ENCODE measurements around the gene PDE6D. TPM values are rescaled to one million over a fixed set of nuclear protein-coding genes. Genes with fewer than 3 reads are reported as not detected.

Gene PDE6D
- total RNA-seq, 2 experiments from 2014 or later = 5.9 to 7.0 TPM

DNA sequence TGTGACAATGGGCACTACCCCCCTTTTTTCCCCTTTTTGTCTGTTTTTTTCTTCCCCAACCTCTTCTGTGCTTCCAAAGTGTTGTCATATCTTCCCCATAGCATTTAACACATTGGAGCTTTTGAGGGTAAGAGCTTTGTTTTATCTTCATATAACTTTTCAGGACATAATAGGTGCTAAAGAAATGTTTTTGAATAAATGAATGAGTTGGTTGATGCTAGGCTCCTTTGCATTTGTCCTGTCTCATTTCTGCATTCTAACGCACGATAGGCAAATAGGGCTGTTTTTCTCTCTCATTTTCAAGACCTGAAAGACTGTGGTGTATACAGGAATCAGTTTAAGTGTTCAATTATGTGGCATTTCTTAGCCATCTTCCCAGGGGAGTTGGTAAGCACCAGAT is 4.3 kb upstream of the PDE6D start:
- Histone ChIP-seq H3K9me3 (ENCODE audit: control insufficient read depth in 1 of 2, insufficient read depth in 1 of 2, low read length in 2 of 2) (no peaks in the 10 kb centered on the region), H3K4me3 (ENCODE audit: low read length) (no peak overlapping the region), H3K27me3 (ENCODE audit: control insufficient read depth in 1 of 2, insufficient read depth in 2 of 2, low read length in 2 of 2) (no peaks in the 10 kb centered on the region), H3K36me3 (ENCODE audit: insufficient read depth, low read length) (peaks cover 20% of the 10 kb centered on the region), H3K27ac (ENCODE audit: low read depth in 1 of 2, low read length in 2 of 2) (no peak overlapping the region), H3K4me1 (ENCODE audit: insufficient read depth, low read length) (peaks cover 42% of the 10 kb centered on the region)
- peak overlapping the region; percentile 90 for H3K4me3 Mint-ChIP-seq
- no peak for DNase-seq
- TF ChIP-seq, protein P1, sequence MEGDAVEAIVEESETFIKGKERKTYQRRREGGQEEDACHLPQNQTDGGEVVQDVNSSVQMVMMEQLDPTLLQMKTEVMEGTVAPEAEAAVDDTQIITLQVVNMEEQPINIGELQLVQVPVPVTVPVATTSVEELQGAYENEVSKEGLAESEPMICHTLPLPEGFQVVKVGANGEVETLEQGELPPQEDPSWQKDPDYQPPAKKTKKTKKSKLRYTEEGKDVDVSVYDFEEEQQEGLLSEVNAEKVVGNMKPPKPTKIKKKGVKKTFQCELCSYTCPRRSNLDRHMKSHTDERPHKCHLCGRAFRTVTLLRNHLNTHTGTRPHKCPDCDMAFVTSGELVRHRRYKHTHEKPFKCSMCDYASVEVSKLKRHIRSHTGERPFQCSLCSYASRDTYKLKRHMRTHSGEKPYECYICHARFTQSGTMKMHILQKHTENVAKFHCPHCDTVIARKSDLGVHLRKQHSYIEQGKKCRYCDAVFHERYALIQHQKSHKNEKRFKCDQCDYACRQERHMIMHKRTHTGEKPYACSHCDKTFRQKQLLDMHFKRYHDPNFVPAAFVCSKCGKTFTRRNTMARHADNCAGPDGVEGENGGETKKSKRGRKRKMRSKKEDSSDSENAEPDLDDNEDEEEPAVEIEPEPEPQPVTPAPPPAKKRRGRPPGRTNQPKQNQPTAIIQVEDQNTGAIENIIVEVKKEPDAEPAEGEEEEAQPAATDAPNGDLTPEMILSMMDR (IDR thresholded peaks at IDR 0.05) = no peak
- intact Hi-C loops (cut with DNase I, micrococcal nuclease) = loop anchor here in 1 of 2 experiments (2.0 to 10.0 kb wide), 4 partner anchors 123 to 1861 kb away; partner anchors contain the start of genes FBXO36, NCL and TRIP12
- peaks cover 37% of the 10 kb centered on the region for H3K36me3 Mint-ChIP-seq (ENCODE audit: low read depth)
- H3K4me1 Mint-ChIP-seq (ENCODE audit: low read depth) = peaks cover 75% of the 10 kb centered on the region
- ChIA-PET CTCF (interaction anchor here (1.4 to 2.2 kb wide), 4 partner anchors 79 to 321 kb away, joined by 3 to 9 read pairs (median 5); partner anchors contain the start of gene NCL), POLR2A (interaction anchor here (0.6 to 1.7 kb wide), 6 partner anchors 12 to 321 kb away, joined by 3 to 7 read pairs (median 4); partner anchors contain the start of genes NCL and PTMA)
- no peaks in the 10 kb centered on the region for H3K9me3 Mint-ChIP-seq
- H3K27ac Mint-ChIP-seq = peak overlapping the region; percentile 82
- ATAC-seq (ENCODE audit: poor library complexity) = no peak
- no peaks in the 10 kb centered on the region for H3K27me3 Mint-ChIP-seq

DNA sequence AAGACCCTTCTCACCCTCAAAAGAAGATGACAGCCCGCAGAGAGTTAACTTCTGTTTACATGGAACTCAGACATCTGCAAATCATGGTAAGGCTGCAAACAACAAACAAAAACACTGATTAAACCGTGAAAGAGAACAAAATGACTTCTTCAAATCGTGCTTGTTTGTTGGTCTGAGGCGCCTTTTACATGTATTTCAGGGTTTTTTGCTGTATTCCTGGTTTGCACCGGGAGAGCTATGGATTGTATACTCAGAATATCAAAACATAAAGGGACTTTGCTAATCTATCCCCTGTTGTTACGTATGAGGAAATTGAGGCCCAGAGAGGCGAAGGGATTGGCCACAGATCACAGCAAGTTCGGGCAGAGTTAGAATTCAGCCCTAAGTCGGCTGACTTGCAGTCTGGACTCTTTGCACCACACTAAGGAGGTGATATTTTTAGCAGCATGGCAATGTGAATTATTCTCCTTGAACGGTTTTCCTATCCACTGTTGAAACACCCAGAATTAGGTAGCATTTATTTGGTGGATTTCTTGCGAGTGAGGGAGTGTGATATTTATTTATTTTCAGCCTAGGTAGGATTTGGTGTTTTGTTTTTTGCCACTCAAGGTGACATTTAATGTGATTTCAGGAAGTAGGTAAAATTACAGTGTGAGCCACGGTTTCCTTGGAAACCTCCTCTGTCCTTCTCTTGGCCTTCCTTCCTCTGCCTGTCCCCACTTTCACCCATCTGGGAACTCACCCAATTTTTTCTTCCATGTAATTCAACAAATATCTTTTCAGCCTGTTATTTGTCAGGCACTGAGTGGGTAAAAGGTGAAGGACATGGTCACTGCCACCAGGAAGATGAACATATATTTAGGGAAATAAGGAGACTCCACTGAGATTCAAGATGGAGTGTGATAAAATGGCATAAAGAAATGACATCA is 980 bp upstream of the PDE6D start:
- Mint-ChIP-seq H3K9me3 (no peaks in the 10 kb centered on the region), H3K4me3 (peak overlapping the region; percentile 94), H3K36me3 (ENCODE audit: low read depth) (peaks cover 20% of the 10 kb centered on the region), H3K4me1 (ENCODE audit: low read depth) (peaks cover 80% of the 10 kb centered on the region), H3K27me3 (no peaks in the 10 kb centered on the region), H3K27ac (peak overlapping the region; percentile 94)
- Histone ChIP-seq H3K4me1 (ENCODE audit: insufficient read depth, low read length) (peaks cover 42% of the 10 kb centered on the region), H3K36me3 (ENCODE audit: insufficient read depth, low read length) (no peaks in the 10 kb centered on the region), H3K9me3 (ENCODE audit: control insufficient read depth in 1 of 2, insufficient read depth in 1 of 2, low read length in 2 of 2) (no peaks in the 10 kb centered on the region), H3K27ac (ENCODE audit: low read depth in 1 of 2, low read length in 2 of 2) (peak overlapping the region; percentile 71 to 78), H3K4me3 (ENCODE audit: low read length) (peak overlapping the region; percentile 90), H3K27me3 (ENCODE audit: control insufficient read depth in 1 of 2, insufficient read depth in 2 of 2, low read length in 2 of 2) (no peaks in the 10 kb centered on the region)
- DNase-seq (peak in 5 of 14 experiments; percentile 5 to 65 (median 49)), ATAC-seq (ENCODE audit: poor library complexity) (no peak)
- ChIA-PET CTCF (no interaction called here), POLR2A (interaction anchor here (0.8 to 2.1 kb wide), 4 partner anchors 165 to 1486 kb away, joined by 3 to 10 read pairs (median 6); partner anchors contain the start of genes EIF4E2, NCL and TIGD1)
- intact Hi-C loops (cut with DNase I, micrococcal nuclease) = loop anchor here (2.0 to 10.0 kb wide), 9 partner anchors 120 to 1857 kb away; partner anchors contain the start of genes ATG16L1 (in 1 of the 2), DIS3L2 (in 1 of the 2), FBXO36 (in 1 of the 2) and TRIP12 (in 1 of the 2)
- TF ChIP-seq, protein P1 (IDR thresholded peaks at IDR 0.05) = no peak

DNA sequence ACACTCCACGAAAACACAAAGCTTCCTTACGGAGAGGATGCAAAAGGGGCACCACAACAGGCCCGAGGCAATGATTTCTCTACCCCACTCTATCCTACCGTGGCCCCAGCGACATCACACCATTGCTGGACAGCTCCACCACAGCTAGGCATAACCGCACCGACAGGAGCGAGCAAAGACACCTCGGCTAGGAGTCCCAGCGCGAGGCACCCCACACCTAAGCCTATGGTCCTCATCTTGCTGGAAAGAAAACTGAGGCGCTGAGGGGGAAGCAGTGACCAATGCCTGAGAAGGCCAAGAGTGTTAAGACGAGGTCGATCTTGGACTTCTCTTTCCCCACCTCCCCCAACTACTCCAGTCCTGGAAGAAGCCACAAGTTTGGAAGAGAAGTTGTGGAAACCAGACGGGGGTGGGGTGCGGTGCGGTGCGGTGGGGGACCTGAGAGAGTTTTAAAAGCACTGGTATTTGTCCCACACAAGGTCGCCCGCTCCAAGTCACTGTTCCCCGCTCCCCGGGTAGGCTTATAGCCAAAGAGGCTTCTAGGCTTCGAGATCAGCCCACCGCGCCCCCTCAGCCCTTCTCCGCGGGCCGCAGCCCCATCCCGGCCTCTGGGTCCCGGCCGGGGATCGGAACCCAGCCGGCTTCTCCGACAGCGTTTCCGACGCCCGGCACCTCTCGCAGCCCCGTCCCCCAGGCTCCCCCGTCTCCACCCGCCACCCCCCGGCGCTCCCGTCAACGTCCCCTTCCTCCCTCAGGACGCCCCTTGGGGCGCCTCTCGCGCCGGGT is 766 bp downstream of the PDE6D start:
- intact Hi-C loops (cut with DNase I, micrococcal nuclease) = loop anchor here (2.0 to 10.0 kb wide), 9 partner anchors 118 to 1856 kb away; partner anchors contain the start of genes ATG16L1 (in 1 of the 2), DIS3L2 (in 1 of the 2), FBXO36 (in 1 of the 2) and TRIP12 (in 1 of the 2)
- Histone ChIP-seq H3K27me3 (ENCODE audit: control insufficient read depth in 1 of 2, insufficient read depth in 2 of 2, low read length in 2 of 2) (no peaks in the 10 kb centered on the region), H3K4me1 (ENCODE audit: insufficient read depth, low read length) (peaks cover 30% of the 10 kb centered on the region), H3K9me3 (ENCODE audit: control insufficient read depth in 1 of 2, insufficient read depth in 1 of 2, low read length in 2 of 2) (no peaks in the 10 kb centered on the region), H3K36me3 (ENCODE audit: insufficient read depth, low read length) (no peaks in the 10 kb centered on the region), H3K4me3 (ENCODE audit: low read length) (peak overlapping the region; percentile 90), H3K27ac (ENCODE audit: low read depth in 1 of 2, low read length in 2 of 2) (peak overlapping the region in 1 of 2 donors; percentile 71)
- DNase-seq (peak in 6 of 14 experiments; percentile 2 to 38 (median 12)), ATAC-seq (ENCODE audit: poor library complexity) (peak; percentile 13)
- Mint-ChIP-seq H3K9me3 (no peaks in the 10 kb centered on the region), H3K36me3 (ENCODE audit: low read depth) (peaks cover 13% of the 10 kb centered on the region), H3K27me3 (no peaks in the 10 kb centered on the region), H3K4me3 (peak overlapping the region; percentile 94), H3K27ac (peak overlapping the region; percentile 94), H3K4me1 (ENCODE audit: low read depth) (peaks cover 63% of the 10 kb centered on the region)
- ChIA-PET POLR2A (interaction anchor here (1.0 to 2.1 kb wide), 5 partner anchors 71 to 770 kb away, joined by 3 to 10 read pairs (median 7); partner anchors contain the start of genes EIF4E2, NCL, PTMA and TIGD1), CTCF (interaction anchor here (1.4 kb wide), 1 partner anchor 93 kb away, joined by 3 read pairs; no protein-coding TSS in a partner anchor)
- TF ChIP-seq, protein P1 (IDR thresholded peaks at IDR 0.05) = no peak
